ENCODE results near the gene AGTPBP1.
"Not testable (repeated sequence)": the region's sequence is repeated elsewhere in the genome, so short reads cannot be mapped to it uniquely, and the experiment has no call there.

The AGTPBP1 gene, protein sequence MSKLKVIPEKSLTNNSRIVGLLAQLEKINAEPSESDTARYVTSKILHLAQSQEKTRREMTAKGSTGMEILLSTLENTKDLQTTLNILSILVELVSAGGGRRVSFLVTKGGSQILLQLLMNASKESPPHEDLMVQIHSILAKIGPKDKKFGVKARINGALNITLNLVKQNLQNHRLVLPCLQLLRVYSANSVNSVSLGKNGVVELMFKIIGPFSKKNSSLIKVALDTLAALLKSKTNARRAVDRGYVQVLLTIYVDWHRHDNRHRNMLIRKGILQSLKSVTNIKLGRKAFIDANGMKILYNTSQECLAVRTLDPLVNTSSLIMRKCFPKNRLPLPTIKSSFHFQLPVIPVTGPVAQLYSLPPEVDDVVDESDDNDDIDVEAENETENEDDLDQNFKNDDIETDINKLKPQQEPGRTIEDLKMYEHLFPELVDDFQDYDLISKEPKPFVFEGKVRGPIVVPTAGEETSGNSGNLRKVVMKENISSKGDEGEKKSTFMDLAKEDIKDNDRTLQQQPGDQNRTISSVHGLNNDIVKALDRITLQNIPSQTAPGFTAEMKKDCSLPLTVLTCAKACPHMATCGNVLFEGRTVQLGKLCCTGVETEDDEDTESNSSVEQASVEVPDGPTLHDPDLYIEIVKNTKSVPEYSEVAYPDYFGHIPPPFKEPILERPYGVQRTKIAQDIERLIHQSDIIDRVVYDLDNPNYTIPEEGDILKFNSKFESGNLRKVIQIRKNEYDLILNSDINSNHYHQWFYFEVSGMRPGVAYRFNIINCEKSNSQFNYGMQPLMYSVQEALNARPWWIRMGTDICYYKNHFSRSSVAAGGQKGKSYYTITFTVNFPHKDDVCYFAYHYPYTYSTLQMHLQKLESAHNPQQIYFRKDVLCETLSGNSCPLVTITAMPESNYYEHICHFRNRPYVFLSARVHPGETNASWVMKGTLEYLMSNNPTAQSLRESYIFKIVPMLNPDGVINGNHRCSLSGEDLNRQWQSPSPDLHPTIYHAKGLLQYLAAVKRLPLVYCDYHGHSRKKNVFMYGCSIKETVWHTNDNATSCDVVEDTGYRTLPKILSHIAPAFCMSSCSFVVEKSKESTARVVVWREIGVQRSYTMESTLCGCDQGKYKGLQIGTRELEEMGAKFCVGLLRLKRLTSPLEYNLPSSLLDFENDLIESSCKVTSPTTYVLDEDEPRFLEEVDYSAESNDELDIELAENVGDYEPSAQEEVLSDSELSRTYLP

DNA sequence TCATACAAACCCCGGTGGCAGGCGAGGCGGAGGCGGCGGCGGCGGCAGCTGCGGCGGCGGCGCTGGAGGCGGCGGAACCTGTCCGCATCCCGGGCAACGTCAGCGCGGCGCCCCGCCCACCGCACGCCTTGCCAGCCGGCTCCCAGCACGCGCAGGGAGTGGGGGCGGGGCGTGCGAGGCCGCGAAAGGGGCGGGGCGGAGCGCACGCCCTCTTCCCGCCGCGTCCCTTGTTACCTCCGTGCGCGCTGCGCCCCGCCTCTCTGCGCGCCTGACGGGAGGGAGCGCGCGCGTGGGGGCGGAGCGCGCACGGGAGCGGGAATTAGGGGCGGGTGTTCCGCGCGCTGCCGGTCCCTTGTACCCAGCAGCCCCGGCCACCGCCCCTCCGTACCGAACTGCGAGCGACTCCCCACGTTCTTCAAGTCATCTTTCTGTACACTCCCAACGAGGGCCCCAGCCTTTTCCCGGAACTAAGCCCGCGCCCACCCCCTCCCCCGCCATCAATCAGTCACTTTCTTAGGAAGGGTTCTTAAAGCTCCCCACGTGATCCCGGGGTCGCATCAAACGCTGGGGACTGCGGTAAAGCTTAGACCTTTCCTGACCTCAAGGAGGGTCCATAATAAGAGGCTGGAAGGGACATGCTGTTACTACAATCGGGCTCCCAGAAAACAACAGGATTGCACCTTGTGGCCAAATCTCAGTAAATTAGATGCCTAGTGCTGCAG is at the start of gene AGTPBP1:
AGTPBP1 (minus strand) TSS at position 80 of the 722 bp plus-strand sequence. CDS start 29,421 bp downstream, outside the sequence.
- peak; percentile 95 to 97 for DNase-seq (ENCODE audit: low read depth in 2 of 2)

DNA sequence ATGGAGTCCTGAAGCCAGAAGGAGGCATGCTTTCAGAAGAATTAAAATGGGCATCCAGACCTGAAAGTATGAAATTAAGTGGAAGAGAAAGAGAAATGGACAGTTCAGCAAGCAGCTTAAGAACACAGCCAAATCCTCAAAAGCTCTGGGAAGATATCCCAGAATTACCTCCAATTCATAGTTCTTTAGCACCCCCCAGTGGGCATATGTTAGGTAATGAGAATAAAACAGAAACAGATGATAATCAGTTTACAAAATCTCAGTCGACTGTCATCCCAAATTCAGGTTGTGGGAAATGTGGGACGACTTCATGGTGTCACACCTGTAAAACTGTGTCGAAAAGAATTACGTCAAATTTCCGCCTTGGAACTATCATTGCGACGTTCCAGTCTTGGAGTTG is 44.4 kb upstream of the AGTPBP1 start:
- DNase-seq (ENCODE audit: low read depth in 2 of 2) = not testable (repeated sequence)

DNA sequence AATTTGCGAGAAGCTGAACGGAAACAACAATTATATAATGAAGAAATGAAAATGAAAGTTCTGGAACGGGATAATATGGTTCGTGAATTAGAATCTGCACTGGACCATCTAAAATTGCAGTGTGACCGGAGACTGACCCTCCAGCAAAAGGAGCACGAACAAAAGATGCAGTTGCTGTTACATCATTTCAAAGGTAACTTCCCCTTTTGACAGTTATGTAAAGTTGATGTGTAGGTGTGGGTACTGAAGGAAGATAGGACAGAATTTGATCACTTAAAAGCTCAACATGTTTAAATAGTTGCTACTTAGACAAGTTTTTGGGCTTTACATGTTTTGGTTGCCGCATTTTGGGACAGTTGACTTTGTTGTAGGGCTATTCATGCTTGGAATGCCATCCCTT is 32.1 kb upstream of the AGTPBP1 start:
- not testable (repeated sequence) for DNase-seq (ENCODE audit: low read depth in 2 of 2)

DNA sequence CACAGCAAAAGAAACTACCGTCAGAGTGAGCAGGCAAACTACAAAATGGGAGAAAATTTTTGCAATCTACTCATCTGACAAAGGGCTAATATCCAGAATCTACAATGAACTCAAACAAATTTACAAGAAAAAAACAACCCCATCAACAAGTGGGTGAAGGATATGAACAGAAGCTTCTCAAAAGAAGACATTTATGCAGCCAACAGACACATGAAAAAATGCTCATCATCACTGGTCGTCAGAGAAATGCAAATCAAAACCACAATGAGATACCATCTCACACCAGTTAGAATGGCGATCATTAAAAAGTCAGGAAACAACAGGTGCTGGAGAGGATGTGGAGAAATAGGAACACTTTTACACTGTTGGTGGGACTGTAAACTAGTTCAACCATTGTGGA is 20.0 kb upstream of the AGTPBP1 start:
- not testable (repeated sequence) for DNase-seq (ENCODE audit: low read depth in 2 of 2)

- DNase-seq (ENCODE audit: low read depth in 2 of 2) = not testable (repeated sequence)
Measured at GRCh38 chr9:85757716-85758115, 16.0 kb upstream of the AGTPBP1 start.

DNA sequence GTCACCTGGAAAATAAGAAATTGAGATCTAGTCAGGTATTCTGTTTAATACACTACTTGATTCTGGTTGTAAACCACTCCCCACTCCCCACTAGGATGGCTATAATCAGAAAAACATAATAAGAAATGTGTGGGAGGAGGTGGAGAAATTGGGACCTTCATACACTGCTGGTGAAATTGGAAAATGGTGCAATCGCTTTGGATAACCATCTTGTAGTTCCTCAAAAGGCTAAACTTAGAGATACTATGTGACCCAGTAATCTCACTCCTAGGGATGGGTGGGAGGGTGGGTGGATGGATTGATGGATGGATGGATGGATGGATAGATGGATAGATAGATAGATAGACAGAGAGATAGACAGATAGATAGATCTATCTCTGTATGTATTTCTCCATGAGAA is 14.5 kb upstream of the AGTPBP1 start:
- not testable (repeated sequence) for DNase-seq (ENCODE audit: low read depth in 2 of 2)

- no peak for DNase-seq (ENCODE audit: low read depth in 2 of 2)
Measured at GRCh38 chr9:85746309-85746708, 4.6 kb upstream of the AGTPBP1 start.

- no peak for DNase-seq (ENCODE audit: low read depth in 2 of 2)
Measured at GRCh38 chr9:85745203-85745602, 3.4 kb upstream of the AGTPBP1 start.

DNA sequence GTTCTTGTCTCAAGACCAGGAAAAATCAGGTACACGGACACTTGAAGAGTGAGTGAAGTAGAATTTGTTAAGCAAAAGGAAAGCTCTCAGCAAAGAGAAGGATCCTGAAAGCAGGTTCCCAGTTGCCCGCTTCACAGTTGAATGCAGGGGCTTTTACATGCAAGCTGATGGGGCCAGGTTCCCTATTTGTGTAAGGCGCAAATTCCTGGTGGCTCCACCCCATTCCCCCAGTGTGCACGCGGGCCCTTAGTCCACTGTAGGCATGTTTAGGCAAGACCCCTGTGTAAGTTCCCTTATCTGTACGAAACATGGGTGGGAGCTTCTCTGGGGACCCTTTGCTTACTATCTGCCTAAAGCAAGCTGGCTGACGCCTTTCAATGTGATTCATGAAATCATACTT is 2.7 kb upstream of the AGTPBP1 start:
- no peak for DNase-seq (ENCODE audit: low read depth in 2 of 2)

DNA sequence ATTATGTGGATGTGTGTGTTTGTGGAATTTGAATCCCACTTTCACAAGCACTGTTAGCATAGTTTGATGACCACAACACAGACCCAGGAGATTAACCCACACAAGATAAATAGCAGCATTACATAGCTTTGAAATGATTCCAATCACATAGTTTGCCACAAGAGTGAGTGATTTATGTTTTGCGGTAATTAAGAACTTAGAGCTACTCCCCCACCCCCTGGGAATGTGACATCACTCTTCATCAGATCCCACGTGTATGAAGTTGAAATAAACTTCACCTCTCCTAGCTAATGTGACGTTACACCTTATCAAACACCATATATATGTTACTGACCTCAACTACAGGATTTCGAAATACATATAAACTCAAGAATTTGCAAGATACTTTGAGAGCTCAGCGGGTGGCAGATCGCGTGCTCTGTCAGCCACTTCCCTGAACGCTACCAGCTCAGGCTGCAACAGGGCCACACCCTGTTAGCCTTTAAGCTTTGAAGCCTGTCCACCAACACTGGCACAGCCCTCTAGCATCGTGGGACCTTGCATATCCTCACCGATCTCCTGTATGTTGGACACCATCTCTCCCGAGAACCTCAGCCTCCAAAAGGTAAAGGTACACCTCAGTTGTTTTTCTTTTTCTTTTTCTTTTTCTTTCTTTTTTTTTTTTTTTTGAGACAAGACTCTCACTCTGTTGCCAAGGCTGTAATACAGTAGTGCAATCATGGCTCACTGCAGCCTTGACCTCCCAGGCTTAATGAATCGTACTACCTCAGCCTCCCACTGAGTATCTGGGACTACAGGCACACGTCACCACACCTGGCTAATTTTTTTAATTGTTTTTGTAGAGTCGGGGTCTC is 1.7 kb upstream of the AGTPBP1 start:
- no peak for DNase-seq (ENCODE audit: low read depth in 2 of 2)

DNA sequence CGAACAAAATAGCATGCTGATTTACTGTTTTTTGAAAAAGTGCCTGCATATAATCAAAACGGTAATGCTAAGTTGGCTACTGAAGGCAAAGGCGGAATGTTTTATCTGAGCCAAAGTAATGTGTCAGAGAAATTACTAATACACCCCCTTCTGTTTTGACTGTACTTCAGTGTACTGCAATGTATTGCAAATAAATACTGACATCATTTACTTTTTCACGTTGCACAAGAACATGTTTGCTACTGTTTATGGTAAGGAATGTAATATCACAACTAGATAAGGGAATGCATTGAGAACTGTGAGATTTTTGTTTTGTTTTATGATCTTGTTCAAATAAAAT is 813 bp upstream of the AGTPBP1 start:
- no peak for DNase-seq (ENCODE audit: low read depth in 2 of 2)

GRCh38 chr9:85741095-85741874 is 469 bp downstream of the AGTPBP1 start:
- DNase-seq (ENCODE audit: low read depth in 2 of 2) = peak in 1 of 2 donors; percentile 30

DNA sequence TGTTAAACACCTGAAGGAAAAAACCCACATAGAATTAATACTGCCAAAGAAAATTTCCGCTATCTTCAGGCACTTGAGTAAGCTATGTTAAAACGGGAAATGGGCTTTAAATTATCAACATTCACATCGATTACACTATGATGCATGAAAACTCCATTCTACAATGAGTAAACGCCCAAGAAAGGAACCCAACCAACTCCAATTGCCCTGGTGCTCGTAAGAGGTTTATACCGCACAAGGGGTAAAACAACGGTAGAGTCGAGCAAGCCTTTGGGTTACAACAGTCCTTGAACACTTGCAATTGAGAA is 1.0 kb downstream of the AGTPBP1 start:
- no peak for DNase-seq (ENCODE audit: low read depth in 2 of 2)

GRCh38 chr9:85738509-85738908 is 3.2 kb downstream of the AGTPBP1 start:
- no peak for DNase-seq (ENCODE audit: low read depth in 2 of 2)

DNA sequence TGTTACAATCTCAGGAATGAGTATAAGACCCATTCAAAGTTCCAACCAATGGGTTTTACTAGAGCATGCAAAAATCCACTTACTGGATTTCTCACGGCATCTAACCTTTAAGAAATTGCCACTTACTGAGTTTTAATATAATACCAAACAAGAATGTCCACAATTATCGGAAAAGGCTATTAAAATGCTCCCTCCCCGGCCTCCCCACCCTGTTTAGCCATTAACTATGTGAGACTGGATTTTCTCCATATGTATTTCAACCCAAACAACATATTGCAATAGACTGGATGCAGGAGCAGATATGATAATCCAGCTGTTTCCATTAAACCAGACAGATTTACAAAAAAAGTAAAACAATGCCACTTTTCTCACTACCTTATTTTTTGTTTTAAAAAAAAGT is 4.1 kb downstream of the AGTPBP1 start:
- no peak for DNase-seq (ENCODE audit: low read depth in 2 of 2)

DNA sequence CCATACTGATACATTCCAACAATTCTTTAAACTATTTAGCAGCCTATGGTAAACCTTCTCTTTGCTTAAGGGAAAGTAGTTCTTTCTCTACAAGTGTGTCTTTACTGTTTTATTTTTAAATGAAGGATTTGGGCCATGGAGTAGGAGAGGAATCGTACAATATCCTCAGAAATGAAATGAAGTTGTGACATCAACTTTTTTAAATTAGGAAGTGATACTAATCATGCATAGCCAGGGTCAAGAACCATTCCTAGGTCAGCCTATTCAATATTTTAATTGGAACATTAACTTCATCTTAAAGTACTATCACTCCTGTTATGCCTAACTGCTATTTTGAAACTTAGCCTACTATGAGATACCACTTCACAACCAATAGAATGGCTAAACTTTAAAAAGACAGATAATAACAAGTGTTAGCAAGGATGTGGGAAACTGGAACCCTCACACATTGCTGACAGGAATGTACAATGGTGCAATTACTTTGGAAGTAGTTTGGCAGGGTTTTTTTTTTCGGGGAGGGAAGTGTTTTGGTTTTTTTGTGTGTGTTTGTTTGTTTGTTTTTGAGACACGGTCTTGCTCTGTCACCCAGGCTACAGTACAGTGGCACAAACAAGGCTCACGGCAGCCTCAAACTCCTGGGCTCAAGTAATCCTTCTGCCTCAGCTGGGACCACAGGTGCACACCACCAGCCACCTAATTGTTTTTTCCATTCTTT is 10.7 kb downstream of the AGTPBP1 start:
- no peak for DNase-seq (ENCODE audit: low read depth in 2 of 2)

DNA sequence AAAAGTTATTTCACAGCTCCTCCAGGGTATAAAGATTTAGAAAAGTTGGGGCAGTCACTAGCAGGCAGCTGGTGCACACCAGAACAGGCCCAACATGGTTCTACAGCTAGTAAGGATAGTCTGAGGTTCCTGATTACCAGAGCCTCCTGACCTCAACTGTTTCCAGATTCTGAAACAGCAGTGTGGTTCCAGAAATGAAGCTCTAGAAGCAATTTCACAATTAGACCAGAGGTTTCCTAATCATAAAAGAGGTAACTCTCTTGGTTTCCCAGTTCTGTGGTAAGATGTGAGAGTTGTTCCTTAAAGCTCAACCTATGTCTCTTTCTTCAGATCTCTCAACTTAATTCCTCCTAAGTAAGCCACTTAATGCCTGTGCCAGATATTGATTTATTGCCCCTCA is 11.9 kb downstream of the AGTPBP1 start:
- DNase-seq (ENCODE audit: low read depth in 2 of 2) = no peak

DNA sequence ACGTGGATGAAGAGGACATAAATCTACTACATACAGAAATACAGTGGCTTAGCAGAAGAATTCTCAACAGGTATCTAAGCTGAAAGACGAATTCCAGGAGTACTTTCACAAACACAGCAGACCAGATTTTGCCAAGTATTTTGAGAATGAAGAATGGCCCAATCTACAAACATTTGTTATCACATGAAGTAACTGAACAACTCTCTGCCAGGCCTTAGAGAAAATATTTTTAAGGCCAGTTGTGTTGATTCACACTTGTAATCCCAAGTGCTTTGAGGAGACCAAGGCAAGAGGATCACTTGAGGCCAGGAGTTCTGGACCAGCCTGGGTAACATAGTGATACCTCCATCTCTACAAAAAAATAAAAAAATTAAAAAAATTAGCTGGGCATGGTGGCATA is 14.3 kb downstream of the AGTPBP1 start:
- no peak for DNase-seq (ENCODE audit: low read depth in 2 of 2)

DNA sequence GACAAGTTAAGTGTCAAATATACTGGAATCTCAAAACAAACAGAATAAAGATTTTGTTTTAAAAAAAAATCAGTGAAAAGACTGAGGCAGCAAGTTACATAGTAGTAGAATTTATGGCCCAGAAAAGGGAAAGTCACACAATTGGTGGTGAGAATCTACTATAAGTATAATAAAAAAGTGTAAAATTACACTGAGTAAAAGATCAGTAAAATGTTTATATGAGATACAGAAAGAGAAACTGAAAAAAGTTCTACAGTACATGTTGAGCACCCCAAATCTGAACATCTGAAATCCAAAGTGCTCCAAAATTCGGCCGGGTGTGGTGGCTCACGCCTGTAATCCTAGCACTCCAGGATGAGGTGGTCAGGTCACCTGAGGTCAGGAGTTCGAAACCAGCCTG is 15.0 kb downstream of the AGTPBP1 start:
- no peak for DNase-seq (ENCODE audit: low read depth in 2 of 2)
